Kidney glomerular epithelial cell (primary cell): ENCODE measurements around the gene UBE3A.

Source experiments
- DNase-seq: peaks from one replicate; lab custom pipeline; 2025; lab: John Stamatoyannopoulos, UW

UBE3A gene

DNA sequence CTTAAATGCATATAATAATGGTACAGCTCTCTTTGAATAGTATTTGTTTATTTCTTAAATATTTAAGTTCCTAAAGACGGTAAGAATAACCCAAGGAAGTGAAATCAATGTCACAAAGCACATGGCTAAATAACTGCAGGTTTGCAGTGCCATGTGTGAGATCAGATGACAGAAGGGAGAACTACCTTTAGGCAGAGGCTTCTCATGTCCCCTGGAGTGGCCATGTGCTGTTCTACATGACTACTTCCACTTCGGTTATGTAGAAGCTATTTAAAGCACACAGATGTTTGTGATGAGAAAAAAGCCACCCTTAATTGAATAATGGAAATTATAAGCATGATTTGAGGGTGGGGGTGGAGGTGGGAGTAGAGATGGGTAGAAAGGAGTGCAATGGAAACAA is 109.1 kb downstream of the UBE3A start:
- no peak for DNase-seq

DNA sequence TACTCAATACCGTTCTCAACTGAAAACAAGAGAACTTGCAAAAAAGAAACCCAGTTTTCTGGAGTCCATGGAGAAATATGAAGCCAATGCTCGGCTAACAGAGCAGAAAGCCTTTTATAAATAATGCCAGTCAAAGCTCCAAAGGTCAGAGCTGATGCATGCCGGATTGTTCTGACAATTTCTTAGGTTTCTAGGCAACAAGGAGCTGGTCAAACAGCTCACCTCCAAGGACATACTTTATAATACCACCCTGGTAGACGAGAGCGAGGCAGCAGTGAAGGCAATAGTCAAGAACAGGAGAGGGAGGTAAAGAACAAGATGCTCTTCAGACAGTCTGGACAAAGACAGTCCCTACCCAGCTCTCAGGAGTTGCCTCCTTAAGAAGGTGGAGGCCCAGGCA is 111.1 kb downstream of the UBE3A start:
- no peak for DNase-seq

DNA sequence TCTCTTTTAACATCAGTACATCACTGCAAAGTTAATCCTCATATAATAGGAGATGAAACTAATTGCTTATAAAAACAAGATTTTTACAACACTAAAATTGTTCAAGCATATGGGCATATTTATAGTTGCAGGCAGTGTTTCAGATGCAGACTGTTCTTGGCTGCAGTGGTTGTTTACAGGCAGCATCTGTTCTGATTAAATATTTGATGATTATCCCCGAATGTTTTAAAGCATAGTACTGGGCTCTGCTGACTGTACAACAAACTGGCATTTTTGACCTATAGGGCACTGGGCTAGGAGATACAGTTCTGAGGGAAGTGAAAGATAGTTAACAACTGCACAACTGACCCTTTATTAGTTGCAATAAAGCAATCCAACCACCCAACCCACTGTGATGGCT is 113.6 kb downstream of the UBE3A start:
- no peak for DNase-seq

DNA sequence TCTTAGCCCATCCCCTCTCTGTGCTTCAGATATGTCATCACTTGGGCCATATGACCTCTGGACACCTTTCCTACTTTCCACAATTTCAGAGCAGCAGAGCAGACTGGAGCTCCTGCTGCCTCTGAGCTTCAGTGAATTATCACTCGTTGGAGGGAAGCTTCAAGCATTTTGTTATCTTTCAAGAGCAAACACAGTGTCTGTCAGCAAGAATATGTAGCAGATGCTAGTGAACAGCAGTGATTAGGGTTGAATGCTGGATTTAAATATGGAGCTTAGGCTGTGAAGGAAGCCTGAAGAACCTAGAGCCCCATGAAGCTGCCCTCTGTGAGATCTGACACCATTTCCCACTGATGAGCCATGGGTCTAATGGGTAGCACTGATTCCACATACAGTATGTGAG is 115.4 kb downstream of the UBE3A start:
- no peak for DNase-seq

DNA sequence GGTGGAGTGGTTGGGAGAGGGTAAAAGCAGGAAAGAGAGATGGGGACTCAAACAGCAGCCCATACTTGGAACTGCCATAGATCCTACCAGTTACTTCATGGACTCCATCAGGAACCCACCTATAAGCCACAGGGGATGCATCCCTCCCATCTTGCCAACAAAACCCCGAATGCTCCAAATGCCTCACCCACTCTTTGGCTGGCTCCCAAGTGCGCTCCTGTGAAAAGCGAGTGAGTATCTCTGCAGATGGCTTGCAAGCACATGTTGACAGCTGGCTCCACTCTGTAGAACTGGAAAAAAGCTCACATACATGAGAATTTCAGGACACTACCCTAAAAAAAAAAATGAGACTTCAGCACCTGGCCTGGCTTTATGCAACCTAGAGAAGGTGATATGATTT is 151.0 kb downstream of the UBE3A start:
- no peak for DNase-seq
